ENCODE results near the gene ST3GAL3. TPM values are rescaled to one million over a fixed set of nuclear protein-coding genes. Genes with fewer than 3 reads are reported as not detected.

ST3GAL3 gene
- total RNA-seq, 1 experiment from 2014 or later, result 4.1 TPM

DNA sequence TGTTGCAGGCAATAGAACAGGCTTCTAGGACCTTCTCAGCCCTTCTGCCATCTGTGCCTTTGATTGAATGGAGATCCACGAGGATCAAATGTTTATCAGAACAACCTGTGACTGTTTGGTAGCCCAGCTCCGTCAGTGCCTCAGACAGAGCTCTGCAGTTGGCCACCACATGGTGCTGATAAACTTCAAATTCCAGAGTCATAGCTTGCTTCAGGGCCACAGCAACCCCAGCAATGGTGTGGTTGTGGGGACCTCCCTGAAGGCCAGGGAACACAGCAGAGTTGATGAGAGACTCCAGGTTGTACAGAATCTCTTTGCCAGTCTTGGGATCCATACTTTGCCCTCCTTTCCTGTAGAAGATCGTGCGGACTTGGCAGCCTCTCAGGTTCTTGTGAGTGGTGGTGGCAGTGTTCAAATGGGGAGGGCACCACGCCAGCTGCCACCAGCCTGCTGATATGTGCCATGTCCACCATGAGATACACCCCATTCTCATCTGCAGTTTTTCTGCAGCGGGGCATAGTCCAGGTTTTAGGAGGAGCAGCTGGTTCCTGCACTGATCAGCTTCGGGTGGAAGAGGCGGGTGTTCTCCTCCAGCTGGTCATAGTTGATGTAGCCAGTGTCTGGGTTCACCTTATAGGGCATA is 143.4 kb downstream of the ST3GAL3 start:
- no peak for DNase-seq (ENCODE audit: low read depth, low spot score)
- in situ Hi-C loops (cut with HindIII; ENCODE audit: low pct_unique_long_range_greater_than_20kb, low sequenced_read_pairs), result no loop called here

DNA sequence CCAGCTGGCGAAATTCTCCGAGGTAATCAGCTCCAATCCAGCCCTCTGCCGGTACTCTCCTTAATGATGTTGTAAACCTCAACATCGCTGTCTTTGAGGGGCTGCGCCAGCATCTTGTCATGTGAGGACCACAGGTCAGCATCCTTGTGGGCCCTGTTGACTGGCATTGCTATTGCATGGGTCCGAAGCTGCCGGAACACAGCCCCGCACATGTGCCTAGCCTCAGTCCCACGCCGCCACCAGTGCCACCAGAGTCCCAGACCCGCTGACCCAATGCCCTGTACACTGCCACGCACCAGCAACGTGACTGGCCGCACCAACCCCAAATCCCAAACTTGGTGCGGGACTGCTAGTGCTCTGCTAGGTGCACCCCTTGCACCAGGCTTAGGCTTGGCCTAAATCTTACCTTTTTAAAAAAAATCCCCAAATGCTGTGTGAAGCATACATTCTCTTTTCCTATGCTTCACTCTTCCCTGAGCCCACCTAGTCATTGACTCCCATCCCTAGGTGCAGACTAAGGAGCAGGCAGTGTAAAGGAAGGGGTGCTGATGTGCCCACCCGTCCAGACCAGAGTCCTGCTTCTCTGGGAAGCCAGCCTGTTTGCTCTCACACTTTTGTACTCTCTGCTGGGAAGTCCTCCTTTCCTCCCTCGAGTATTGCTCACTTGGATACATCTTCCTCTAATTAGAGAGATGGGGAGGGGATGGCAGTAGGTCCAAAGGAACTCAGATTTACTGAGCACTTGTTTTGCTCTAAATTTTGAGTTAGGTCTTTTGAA is 144.4 kb downstream of the ST3GAL3 start:
- DNase-seq (ENCODE audit: low read depth, low spot score), result no peak
- in situ Hi-C loops (cut with HindIII; ENCODE audit: low pct_unique_long_range_greater_than_20kb, low sequenced_read_pairs), result no loop called here

DNA sequence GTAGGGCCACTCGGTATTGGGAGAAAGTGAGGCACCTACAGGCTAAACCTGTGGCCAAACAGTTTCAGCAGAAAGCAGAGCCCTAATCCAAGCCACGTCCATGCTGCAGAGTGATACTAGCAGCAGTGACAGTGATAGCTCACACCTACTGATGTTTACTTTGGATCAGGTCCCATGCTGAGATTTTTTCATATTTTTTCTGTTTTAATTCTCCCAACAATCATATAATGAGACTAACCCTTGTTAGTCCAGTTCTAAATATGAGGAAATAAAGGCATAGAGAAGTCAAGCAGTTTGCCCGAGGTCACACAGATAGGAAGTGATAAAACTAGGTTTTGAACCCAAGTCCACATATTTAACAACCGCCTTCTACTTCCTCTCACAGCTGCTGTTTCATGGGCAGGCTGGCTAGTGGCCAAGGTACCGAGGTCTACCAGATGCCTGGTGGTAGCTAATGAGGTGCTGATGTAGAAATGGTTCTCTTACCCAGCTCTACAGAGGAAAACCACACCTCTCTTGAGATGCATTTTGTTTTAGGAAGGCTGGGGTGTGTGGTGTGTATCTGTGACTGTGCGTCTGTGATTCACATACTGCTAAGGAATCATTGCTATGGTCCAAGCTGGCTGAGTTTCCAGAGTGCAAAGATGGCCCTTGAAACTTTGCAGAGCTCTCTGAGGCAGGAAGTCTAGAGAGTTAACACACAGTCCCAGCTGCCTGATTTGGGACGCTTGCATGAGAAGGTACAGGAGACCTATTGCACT is 146.0 kb downstream of the ST3GAL3 start:
- in situ Hi-C loops (cut with HindIII; ENCODE audit: low pct_unique_long_range_greater_than_20kb, low sequenced_read_pairs), result no loop called here
- DNase-seq (ENCODE audit: low read depth, low spot score), result no peak

GRCh38 chr1:43854473-43854872 is 147.1 kb downstream of the ST3GAL3 start:
- no peak for DNase-seq (ENCODE audit: low read depth, low spot score)
- in situ Hi-C loops (cut with HindIII; ENCODE audit: low pct_unique_long_range_greater_than_20kb, low sequenced_read_pairs), result no loop called here

GRCh38 chr1:43856188-43856587 is 148.9 kb downstream of the ST3GAL3 start:
- in situ Hi-C loops (cut with HindIII; ENCODE audit: low pct_unique_long_range_greater_than_20kb, low sequenced_read_pairs), result no loop called here
- no peak for DNase-seq (ENCODE audit: low read depth, low spot score)

GRCh38 chr1:43857163-43857562 is 149.8 kb downstream of the ST3GAL3 start:
- DNase-seq (ENCODE audit: low read depth, low spot score), result no peak
- in situ Hi-C loops (cut with HindIII; ENCODE audit: low pct_unique_long_range_greater_than_20kb, low sequenced_read_pairs), result no loop called here

DNA sequence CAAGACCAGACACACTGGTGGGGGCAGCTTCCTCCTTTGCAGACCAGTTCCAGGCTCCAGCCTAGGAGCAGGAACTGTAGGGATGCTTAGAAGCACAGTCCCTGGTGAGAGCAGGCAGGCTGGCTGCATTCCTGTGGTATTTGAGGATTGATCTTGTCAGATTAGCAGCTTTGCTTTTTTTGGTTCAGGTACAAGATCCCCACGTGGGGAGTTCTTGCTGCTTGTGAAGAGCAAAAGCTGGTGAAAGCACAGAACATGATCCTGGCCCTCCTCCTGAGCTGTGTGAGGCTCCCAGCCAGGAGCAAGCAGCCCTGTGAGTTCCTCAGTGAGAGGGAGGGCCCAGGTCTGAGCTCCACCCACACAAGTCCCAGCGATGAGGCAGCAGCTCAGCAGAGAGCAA is 151.0 kb downstream of the ST3GAL3 start:
- in situ Hi-C loops (cut with HindIII; ENCODE audit: low pct_unique_long_range_greater_than_20kb, low sequenced_read_pairs), result no loop called here

GRCh38 chr1:43861337-43861736 is 154.0 kb downstream of the ST3GAL3 start:
- DNase-seq (ENCODE audit: low read depth, low spot score), result no peak
- in situ Hi-C loops (cut with HindIII; ENCODE audit: low pct_unique_long_range_greater_than_20kb, low sequenced_read_pairs), result no loop called here

More for the DNA sequence above, 151.0 kb downstream of the ST3GAL3 start:
- DNase-seq (ENCODE audit: low read depth, low spot score), result no peak

GRCh38 chr1:43861988-43862735 is 154.8 kb downstream of the ST3GAL3 start:
- in situ Hi-C loops (cut with HindIII; ENCODE audit: low pct_unique_long_range_greater_than_20kb, low sequenced_read_pairs), result no loop called here

DNA sequence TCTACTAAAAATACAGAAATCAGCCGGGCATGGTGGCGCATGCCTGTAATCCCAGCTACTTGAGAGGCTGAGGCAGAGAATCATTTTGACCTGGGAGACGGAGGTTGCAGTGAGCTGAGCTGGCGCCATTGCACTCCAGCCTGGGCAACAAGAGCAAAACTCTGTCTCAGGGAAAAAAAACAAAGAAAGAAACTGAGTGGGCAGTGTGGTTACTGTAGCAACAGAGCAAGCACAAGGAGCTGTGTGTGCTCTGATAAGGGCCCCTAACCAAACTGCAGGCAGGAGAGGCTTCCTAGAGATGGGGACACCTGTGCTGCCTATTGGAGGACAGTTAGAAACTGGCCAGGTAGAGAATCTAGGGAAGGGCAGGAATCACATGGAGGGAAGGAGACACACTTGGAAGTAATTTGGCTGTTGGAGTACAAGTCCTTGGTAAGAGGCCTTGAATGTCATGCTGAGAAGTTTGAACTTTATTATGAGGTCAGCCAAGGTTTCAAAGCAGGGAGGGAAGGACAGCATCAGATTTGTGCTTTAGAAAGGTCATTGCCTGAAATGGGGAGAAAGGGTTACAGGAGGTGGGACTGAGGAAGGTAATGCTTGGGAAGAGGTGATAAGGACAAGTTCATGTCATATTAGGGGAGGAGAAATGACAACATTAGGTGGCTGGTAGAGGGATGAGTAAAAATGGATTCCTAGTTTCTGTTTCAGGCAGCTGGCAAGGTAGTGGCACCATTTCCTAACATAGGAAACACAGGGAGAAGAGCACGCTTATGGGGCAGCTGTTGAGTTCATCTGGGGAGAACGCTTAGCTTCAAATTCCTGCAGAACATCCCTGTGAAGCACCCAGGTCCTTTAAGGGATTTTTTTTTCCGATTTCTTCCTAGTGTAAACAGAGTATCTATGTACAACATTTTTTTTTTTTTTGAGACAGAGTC is 157.0 kb downstream of the ST3GAL3 start:
- in situ Hi-C loops (cut with HindIII; ENCODE audit: low pct_unique_long_range_greater_than_20kb, low sequenced_read_pairs), result no loop called here
- DNase-seq (ENCODE audit: low read depth, low spot score), result no peak

More at GRCh38 chr1:43861988-43862735, 154.8 kb downstream of the ST3GAL3 start:
- DNase-seq (ENCODE audit: low read depth, low spot score), result no peak

DNA sequence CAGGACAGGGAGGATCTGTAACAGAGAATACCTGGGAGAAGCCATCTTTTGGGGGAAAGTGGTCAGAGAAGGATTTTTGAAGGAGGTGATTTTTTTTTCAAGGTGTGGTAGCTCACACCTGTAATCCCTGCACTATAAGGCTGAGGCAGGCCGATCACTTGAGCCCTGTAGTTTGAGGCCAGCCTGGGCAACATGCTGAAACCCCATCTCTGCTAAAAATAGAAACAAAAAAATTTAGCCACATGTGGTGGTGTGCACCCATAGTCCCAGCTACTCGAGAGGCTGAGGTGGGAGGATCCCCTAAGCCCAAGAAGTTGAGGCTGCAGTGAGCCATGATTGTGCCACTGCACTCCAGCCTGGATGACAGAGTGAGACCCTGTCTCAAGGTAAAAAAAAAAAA is 158.9 kb downstream of the ST3GAL3 start:
- no peak for DNase-seq (ENCODE audit: low read depth, low spot score)
- in situ Hi-C loops (cut with HindIII; ENCODE audit: low pct_unique_long_range_greater_than_20kb, low sequenced_read_pairs), result no loop called here

DNA sequence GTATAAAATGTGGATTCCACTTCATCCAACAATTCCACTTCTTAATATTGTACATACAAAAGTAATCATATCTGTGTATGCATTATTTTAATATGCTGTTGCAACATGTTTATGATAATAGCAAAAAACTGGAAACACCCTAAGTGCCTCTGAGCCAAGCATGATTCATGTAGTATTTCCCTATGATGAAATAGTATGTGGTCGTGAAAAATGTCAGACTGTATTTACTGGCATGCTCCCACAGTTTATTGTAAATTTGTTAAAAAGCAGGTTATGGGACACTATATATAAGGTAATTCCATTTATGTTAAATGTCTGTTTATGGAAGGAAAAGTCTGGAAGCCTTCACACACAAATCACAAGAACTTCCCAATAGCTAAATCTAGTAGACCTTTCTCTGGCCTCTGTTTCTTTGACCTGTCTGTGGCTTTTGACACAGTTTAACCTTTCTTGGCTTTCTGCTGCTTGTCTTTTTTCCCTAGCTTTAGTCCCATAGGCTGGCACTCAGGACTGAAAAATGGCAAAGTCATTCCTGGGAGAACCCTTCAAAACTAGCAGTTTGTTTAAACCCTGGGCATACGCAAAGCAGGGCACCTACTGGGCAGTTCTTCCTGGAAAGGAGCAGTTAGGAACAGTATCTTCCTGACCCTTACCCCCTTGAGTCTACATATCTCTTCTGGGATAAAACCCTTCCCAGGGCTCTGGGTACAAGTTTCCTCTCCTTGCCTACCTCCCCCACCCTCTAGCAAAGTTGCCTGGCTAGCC is 160.8 kb downstream of the ST3GAL3 start:
- in situ Hi-C loops (cut with HindIII; ENCODE audit: low pct_unique_long_range_greater_than_20kb, low sequenced_read_pairs), result no loop called here
- no peak for DNase-seq (ENCODE audit: low read depth, low spot score)

DNA sequence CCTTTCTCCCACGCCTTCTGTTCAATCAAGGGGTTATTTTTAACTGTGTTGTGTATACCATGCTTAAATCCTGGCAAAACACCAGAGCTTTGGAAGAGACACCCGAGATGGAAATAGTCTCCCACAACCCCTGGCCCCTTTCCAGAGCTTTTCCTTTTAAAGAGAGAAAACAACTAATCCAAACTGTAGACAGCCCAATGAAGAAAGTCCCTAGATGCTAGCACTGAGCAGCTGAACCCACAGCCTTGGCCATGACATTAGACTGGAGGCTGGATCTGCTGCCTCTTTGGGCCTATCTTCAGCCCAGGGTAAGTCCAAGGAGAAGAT is 161.4 kb downstream of the ST3GAL3 start:
- no peak for DNase-seq (ENCODE audit: low read depth, low spot score)
- in situ Hi-C loops (cut with HindIII; ENCODE audit: low pct_unique_long_range_greater_than_20kb, low sequenced_read_pairs), result no loop called here

- no peak for DNase-seq (ENCODE audit: low read depth, low spot score)
- in situ Hi-C loops (cut with HindIII; ENCODE audit: low pct_unique_long_range_greater_than_20kb, low sequenced_read_pairs), result no loop called here
Observed at GRCh38 chr1:43870306-43870705, 163.0 kb downstream of the ST3GAL3 start.

- in situ Hi-C loops (cut with HindIII; ENCODE audit: low pct_unique_long_range_greater_than_20kb, low sequenced_read_pairs), result no loop called here
- no peak for DNase-seq (ENCODE audit: low read depth, low spot score)
Observed at GRCh38 chr1:43871181-43871910, 164.0 kb downstream of the ST3GAL3 start.

GRCh38 chr1:43872280-43872679 is 164.9 kb downstream of the ST3GAL3 start:
- no peak for DNase-seq (ENCODE audit: low read depth, low spot score)
- in situ Hi-C loops (cut with HindIII; ENCODE audit: low pct_unique_long_range_greater_than_20kb, low sequenced_read_pairs), result no loop called here

Data from SK-MEL-5 (cell line).